22Rv1 (cell line): ENCODE measurements around the gene OR4K13.

Source experiments
- CTCF ChIP-seq: fragments of 450-650 bp; IDR thresholded peaks from 2 replicates; pipeline ENCODE4 v1.5.1; 2017; ENCODE audit warnings: mild to moderate bottlenecking
- ZFX ChIP-seq: fragments of 450-650 bp; IDR thresholded peaks from 2 replicates; pipeline ENCODE4 v1.6.1; 2017; ENCODE audit warnings: antibody characterized with exemption, borderline replicate concordance

GRCh38 chr14:20035449-20035848 lies 389 bp downstream of the OR4K13 start:
- TF ChIP-seq CTCF (no peak), ZFX (no peak)
